Measurements from ENCODE around the gene SMIM27.
"Not testable (repeated sequence)": the region's sequence is repeated elsewhere in the genome, so short reads cannot be mapped to it uniquely, and the experiment has no call there.

The SMIM27 gene

GRCh38 chr9:32558408-32558934, 6.3 kb downstream of the SMIM27 start:
- no peak for DNase-seq

GRCh38 chr9:32565967-32566366, 13.8 kb downstream of the SMIM27 start:
- DNase-seq, result no peak

- DNase-seq, result no peak
Observed at GRCh38 chr9:32566770-32567169, 14.6 kb downstream of the SMIM27 start.

DNA sequence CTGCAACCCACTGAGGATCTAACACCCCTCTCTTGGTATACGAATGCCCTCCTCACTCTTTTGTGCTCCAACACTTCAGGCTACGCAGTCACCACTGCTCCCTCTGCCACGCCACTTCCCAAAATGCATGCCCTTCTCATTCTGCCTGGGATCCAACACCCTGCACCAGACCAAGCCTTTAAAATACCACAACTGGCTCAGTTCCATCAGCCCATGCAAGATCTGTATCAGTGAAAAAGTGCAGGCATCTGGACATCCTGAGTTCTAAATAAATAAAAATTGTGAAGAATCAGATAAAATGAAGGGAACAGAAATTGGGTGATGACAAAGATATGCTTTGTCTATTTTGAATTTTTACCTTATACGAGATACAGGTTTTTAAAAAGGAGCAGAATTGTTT, 18.1 kb downstream of the SMIM27 start:
- no peak for DNase-seq

DNA sequence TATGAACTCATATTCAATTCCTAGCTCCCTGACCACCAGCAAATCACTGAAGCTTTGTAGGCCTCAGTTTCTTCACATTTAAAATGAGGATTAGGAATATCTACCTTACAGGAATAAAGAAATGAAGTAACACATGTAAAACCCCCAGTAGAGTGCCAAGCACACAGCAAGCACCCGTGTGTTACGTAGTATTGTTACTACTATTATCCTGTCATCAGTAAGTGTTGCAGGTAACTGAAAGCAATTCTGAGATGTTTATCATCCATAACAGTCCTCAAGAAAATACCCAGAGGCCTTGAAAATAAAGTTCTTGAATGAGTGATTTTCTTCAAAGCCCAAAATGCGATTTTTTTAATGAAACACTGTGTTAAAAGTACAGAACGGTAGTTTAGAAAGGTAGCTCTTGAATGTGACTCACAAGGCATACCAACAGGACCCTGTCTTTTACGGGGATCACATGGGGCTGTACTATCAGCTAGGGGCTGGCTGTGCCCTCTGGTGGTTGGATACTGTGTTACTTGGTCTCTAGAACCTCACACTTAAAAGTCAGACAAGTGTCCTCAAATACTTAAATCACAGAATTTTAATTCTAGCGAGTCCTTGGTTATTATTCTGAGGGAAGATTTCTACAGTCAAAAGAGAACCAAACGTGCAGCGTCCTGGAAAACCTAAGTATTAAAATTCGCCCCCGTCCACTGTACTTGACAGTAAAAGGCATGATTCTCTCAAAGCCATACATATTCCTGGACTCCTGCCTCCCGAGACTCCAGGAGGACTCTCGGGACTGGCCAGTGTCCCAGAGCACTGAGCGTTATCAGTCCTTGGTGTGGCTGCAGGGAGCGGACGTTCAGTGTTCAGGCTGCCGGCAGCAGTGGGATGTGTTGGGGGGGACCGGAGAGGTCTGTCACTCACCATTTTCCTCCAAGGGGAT, 20.1 kb downstream of the SMIM27 start:
- DNase-seq, result peak; percentile 40 to 83 (median 66)

DNA sequence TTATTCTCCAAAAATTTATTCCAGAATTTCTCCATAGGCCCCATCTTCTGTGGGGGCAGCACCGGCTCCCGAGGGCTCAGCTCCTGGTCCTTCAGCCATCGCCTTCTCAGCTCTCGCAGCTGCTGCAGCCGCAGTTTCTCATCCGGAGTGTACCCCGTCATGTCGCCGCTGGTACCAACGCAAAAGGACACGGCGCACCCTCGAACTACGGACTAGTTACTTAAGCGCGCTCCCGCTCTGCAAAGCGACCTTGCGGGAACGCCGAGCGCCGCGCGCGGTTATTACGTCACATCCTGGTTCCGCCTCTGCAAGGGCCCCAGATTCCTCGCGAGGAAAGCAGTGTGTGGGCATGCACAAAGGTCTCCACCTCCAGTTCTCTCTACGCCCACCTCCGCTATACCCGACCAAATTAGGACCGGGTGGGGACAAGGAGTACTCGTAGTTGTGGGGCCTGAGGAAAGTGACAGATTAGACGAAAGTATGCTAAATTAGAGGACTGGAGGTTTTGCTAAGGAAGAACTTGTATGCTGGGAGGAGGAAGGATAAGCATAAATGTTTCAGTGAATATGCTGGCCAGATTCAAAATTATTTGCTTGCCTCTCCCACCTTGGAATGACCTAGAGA, 20.9 kb downstream of the SMIM27 start, which contains the start of gene NDUFB6:
Gene NDUFB6, minus strand, starts transcription at position 260 of the 624 bp plus-strand sequence. Its CDS starts 99 bp downstream, at position 161.
- peak; percentile 87 to 97 (median 92) for DNase-seq

- DNase-seq, result no peak
Observed at GRCh38 chr9:32573821-32574220, 21.7 kb downstream of the SMIM27 start.

DNA sequence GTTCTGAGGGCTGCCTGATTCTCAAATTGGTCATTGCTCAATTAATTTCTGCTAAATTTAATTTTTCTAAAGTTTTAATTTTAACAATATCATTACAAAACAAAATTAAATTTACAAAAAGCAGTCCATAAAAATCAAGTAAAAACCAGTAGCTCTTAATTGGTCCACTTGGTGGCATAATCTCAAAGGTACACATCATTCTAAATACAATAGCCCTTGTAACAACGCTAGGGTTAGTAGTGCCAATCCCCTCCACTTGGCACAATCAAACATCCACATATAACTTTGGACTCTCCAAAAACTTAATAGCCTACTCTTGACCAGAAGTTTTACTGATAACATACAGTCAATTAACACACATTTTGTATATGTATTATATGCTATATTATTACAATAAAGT, 22.7 kb downstream of the SMIM27 start:
- DNase-seq, result no peak

GRCh38 chr9:32577316-32577715, 25.2 kb downstream of the SMIM27 start:
- DNase-seq, result no peak

DNA sequence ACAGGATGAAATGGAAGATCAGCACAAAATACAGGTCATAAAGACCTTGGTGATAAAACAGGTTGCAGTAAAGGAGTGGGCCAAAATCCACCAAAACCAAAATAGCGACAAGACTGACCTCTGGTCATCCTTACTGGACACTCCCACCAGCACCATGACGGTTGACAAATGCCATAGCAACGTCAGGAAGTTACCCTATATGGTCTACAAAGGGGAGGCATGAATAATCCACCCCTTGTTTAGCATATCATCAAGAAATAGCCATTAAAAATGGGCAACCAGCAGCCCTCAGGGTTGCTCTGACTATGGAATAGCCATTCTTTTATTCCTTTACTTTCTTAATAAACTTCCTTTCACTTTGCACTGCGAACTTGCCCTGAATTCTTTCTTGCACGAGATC, 26.8 kb downstream of the SMIM27 start:
- no peak for DNase-seq

GRCh38 chr9:32579706-32580331, 27.7 kb downstream of the SMIM27 start:
- peak; percentile 47 to 80 (median 64) for DNase-seq

- no peak for DNase-seq
Observed at GRCh38 chr9:32580631-32581300, 28.6 kb downstream of the SMIM27 start.

GRCh38 chr9:32581512-32582143, 29.5 kb downstream of the SMIM27 start:
- peak in 2 of 5 donors; percentile 21 to 30 for DNase-seq

DNA sequence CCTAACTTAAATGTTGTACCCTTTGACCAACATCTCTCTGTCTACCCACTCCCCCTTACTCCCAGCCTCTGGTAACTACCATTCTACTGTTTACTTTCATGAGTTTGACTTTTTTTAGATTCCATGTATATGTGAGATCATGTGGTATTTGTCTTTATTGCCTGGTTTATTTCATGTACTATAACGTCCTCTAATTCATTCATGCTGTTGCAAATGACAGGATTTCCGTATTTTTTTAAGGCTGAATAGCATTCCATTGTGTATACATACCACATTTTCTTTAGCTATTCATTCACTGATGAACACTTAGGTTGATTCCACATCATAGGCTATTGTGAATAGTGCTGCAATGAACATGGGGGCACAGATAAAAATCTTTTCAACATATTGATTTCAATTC, 32.7 kb downstream of the SMIM27 start:
- no peak for DNase-seq

- no peak for DNase-seq
Observed at GRCh38 chr9:32587901-32588300, 35.8 kb downstream of the SMIM27 start.

GRCh38 chr9:32589083-32589723, 37.1 kb downstream of the SMIM27 start:
- DNase-seq, result peak in 1 of 5 donors; percentile 21

DNA sequence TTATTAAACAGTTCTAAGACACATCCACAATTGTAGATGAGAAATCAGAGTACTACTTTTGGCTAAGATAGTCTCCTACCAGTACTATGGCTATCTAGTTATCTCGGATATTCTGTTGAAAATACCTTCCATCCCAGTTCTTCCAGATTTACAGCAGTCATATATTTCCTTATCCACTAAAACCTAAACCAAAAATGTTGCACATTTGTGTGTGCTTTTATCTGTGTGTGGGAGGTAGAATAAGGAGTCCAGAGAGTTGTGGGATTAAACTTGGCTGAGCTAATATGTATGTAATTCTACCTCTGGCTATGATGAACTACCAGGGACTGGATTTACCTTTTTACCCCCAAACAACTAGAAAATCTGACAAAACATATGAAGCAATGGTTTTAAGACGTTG, 38.3 kb downstream of the SMIM27 start:
- DNase-seq, result no peak

DNA sequence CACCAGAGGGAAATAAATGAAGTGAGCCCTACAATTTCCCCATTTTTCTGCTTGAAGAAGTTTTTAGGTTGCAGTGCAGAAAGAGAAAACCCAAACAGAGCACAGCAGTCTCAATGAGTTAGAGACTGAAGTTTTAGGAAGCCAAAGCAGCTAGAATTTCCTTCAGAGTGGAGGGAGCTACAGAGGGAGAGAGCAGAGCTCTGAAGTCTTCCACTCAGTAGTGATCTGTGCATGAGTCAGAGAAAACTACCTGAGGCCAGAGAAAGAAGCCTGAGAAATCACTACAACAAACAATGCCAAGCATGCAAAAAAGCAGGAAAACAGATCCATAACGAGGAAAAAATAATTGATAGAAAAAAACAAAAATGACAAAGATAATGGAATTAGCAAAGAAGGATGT, 38.8 kb downstream of the SMIM27 start:
- no peak for DNase-seq

GRCh38 chr9:32596096-32596865, 44.2 kb downstream of the SMIM27 start:
- no peak for DNase-seq

- DNase-seq, result no peak
Observed at GRCh38 chr9:32596936-32597335, 44.8 kb downstream of the SMIM27 start.

DNA sequence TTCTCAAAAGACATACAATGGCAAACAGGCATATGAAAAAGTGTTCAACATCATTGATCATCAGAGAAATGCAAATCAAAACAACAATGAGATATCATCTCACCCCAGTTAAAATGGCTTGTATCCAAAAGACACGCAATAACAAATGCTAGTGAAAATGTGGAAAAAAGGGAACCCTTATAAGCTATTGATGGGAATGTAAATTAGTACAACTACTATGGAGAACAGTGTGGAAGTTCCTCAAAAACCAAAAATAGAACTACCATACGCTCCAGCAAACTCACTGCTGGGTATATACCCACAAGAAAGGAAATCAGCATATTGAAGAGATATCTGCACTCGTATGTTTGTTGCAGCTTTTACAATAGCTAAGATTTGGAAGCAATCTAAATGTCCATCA, 46.9 kb downstream of the SMIM27 start:
- DNase-seq, result not testable (repeated sequence)
